HG02763 (cell line): Measurements from ENCODE around the gene TRPC5OS.

Experiments used
- ATAC-seq: cut with Tn5 transposase; IDR thresholded peaks from one replicate; pipeline ENCODE4 v1.9.1; 2021; ENCODE audit warnings: mild to moderate bottlenecking, moderate library complexity; ENCODE audit not compliant: unreplicated experiment

Gene TRPC5OS

GRCh38 chrX:111892375-111892774 is 16.4 kb downstream of the TRPC5OS start:
- ATAC-seq, result no peak

GRCh38 chrX:111896148-111896547 is 20.2 kb downstream of the TRPC5OS start:
- no peak for ATAC-seq

GRCh38 chrX:111914398-111915090 is 38.6 kb downstream of the TRPC5OS start:
- no peak for ATAC-seq

GRCh38 chrX:111917591-111917990 is 41.6 kb downstream of the TRPC5OS start:
- ATAC-seq, result no peak

- no peak for ATAC-seq
Measured at GRCh38 chrX:111928456-111928855, 52.5 kb downstream of the TRPC5OS start.
